GM23338 (cell line): ENCODE results near the gene ERBB3. TPM values are rescaled to one million over a fixed set of nuclear protein-coding genes. Genes with fewer than 3 reads are reported as not detected.

Experiments used
- ATAC-seq: fragments of 200-7000 bp; cut with Tn5 transposase; 3 replicates; pipeline ENCODE4 v1.9.1; 2020
- DNase-seq: peaks from one replicate; pipeline ENCODE4 v3.0.0-alpha.2; 2015; ENCODE audit warnings: low spot score
- H2AFZ ChIP-seq: fragments of 200-600 bp; sonication (generic); 2 replicates; pipeline ENCODE4 v1.8.0; 2016; ENCODE audit warnings: antibody characterized with exemption, mild to moderate bottlenecking, moderate library complexity
- H3F3A ChIP-seq: fragments of 200-600 bp; sonication (generic); replicated peaks from 2 replicates; pipeline ENCODE4 v1.8.0; 2017; ENCODE audit warnings: antibody characterized with exemption, mixed run types, low read depth
- H3K27ac ChIP-seq: fragments of 200-600 bp; sonication (generic); 2 replicates; pipeline ENCODE4 v1.6.1; 2016; ENCODE audit warnings: low read depth
- H3K27me3 ChIP-seq: fragments of 200-600 bp; sonication (generic); 2 replicates; pipeline ENCODE4 v1.8.0; 2016; ENCODE audit warnings: mild to moderate bottlenecking, mixed run types, moderate library complexity; ENCODE audit not compliant: insufficient read depth
- H3K36me3 ChIP-seq: fragments of 200-600 bp; sonication (generic); 2 replicates; pipeline ENCODE4 v1.8.0; 2016; ENCODE audit warnings: mild to moderate bottlenecking; ENCODE audit not compliant: insufficient read depth
- H3K4me1 ChIP-seq: fragments of 200-600 bp; sonication (generic); 2 replicates; pipeline ENCODE4 v1.8.0; 2016; ENCODE audit warnings: mild to moderate bottlenecking, moderate library complexity; ENCODE audit not compliant: insufficient read depth
- H3K4me2 ChIP-seq: fragments of 200-600 bp; sonication (generic); 2 replicates; pipeline ENCODE4 v1.7.1; 2017; ENCODE audit warnings: mixed run types
- H3K4me3 ChIP-seq: fragments of 200-600 bp; sonication (generic); 2 replicates; pipeline ENCODE4 v1.6.1; 2016; ENCODE audit warnings: mixed run types
- H3K79me2 ChIP-seq: fragments of 200-600 bp; sonication (generic); replicated peaks from 2 replicates; pipeline ENCODE4 v1.8.0; 2017; ENCODE audit warnings: mild to moderate bottlenecking; ENCODE audit not compliant: insufficient read depth
- H3K9me2 ChIP-seq: fragments of 200-600 bp; sonication (generic); 2 replicates; pipeline ENCODE4 v1.8.0; 2017; ENCODE audit not compliant: insufficient read depth
- H4K20me1 ChIP-seq: fragments of 200-600 bp; sonication (generic); replicated peaks from 2 replicates; pipeline ENCODE4 v1.8.0; 2017; ENCODE audit warnings: mild to moderate bottlenecking; ENCODE audit not compliant: insufficient read depth
- H3K27ac Mint-ChIP-seq: 2 replicates; pipeline ENCODE4 v1.8.0; 2020; ENCODE audit warnings: inconsistent platforms, mild to moderate bottlenecking, moderate library complexity, mixed read lengths
- H3K27me3 Mint-ChIP-seq: 3 replicates; pipeline ENCODE4 v1.8.0; 2022; ENCODE audit warnings: low read depth, mild to moderate bottlenecking, moderate library complexity, mixed read lengths, inconsistent platforms; ENCODE audit not compliant: insufficient read depth, poor library complexity
- H3K36me3 Mint-ChIP-seq: 3 replicates; pipeline ENCODE4 v1.8.0; 2021; ENCODE audit warnings: low read depth, mild to moderate bottlenecking, inconsistent platforms, moderate library complexity, mixed read lengths
- H3K4me1 Mint-ChIP-seq: 3 replicates; pipeline ENCODE4 v1.8.0; 2020; ENCODE audit warnings: mild to moderate bottlenecking, inconsistent platforms, mixed read lengths
- H3K4me3 Mint-ChIP-seq: 3 replicates; pipeline ENCODE4 v1.8.0; 2021; ENCODE audit warnings: moderate library complexity, mild to moderate bottlenecking, inconsistent platforms, mixed read lengths
- H3K9me3 Mint-ChIP-seq: 3 replicates; pipeline ENCODE4 v1.8.0; 2020; ENCODE audit warnings: moderate library complexity, mild to moderate bottlenecking, inconsistent platforms, mixed read lengths
- EZH2phosphoT487 ChIP-seq: fragments of 200-600 bp; sonication (generic); IDR thresholded peaks from one replicate; pipeline ENCODE4 v1.8.1; 2018; ENCODE audit warnings: antibody characterized with exemption; ENCODE audit not compliant: unreplicated experiment
- JUNB ChIP-seq: IDR thresholded peaks from one replicate; pipeline ENCODE4 v1.6.1; 2016; ENCODE audit warnings: antibody characterized with exemption; ENCODE audit not compliant: unreplicated experiment
- POLR2AphosphoS5 ChIP-seq: IDR thresholded peaks from 2 replicates; pipeline ENCODE4 v1.6.1; 2016; ENCODE audit warnings: antibody characterized with exemption, low read depth
- STAT1 ChIP-seq: IDR thresholded peaks from one replicate; pipeline ENCODE4 v1.6.1; 2016; ENCODE audit warnings: antibody characterized with exemption; ENCODE audit not compliant: unreplicated experiment
- ZNF331 ChIP-seq: fragments of 250-450 bp; sonication (Bioruptor Pico); IDR thresholded peaks from 2 replicates; pipeline ENCODE4 v1.5.0; 2020; ENCODE audit warnings: low read depth, mild to moderate bottlenecking, moderate library complexity
- polyA plus RNA-seq: library from polyadenylated mRNA; unstranded; fragments of >200 nt; fragmentation: Nextera tagmentation; extraction: Ambion mirVana; gene quantifications from 2 replicates; pipeline ENCODE4 v1.2.1, GENCODE V29; 2016
- total RNA-seq: library from RNA; depleted of rRNA; stranded (reverse); fragments of >200 nt; shearing (Covaris generic); gene quantifications from 2 replicates; pipeline ENCODE4 v1.2.3, GENCODE V29; 2014
- TF ChIP-seq, protein P1 (sequence below): IDR thresholded peaks from one replicate; pipeline ENCODE4 v1.6.1; 2018; ENCODE audit warnings: antibody characterized with exemption; ENCODE audit not compliant: unreplicated experiment
- TF ChIP-seq, protein P2 (sequence below), 2 experiments: fragments of 200-600 bp in 1 of 2; sonication (generic) in 1 of 2; conservative IDR thresholded peaks; 2 replicates each; pipeline versions ENCODE4 v1.5.1 to v1.6.1; 2016 to 2017; ENCODE audit warnings: antibody characterized with exemption in 2 of 2, low read depth in 2 of 2, mild to moderate bottlenecking in 2 of 2, moderate library complexity in 1 of 2
- TF ChIP-seq, protein P3 (sequence below): fragments of 250-450 bp; sonication (Bioruptor Pico); IDR thresholded peaks from 2 replicates; pipeline ENCODE4 v1.5.0; 2020; ENCODE audit warnings: mild to moderate bottlenecking, moderate library complexity
- TF ChIP-seq, protein P4 (sequence below): IDR thresholded peaks from 2 replicates; pipeline ENCODE4 v1.6.1; 2016; ENCODE audit warnings: antibody characterized with exemption

Gene ERBB3
- total and polyA plus RNA-seq, 2 experiments from 2014 or later = 21.0 to 54.4 TPM

DNA sequence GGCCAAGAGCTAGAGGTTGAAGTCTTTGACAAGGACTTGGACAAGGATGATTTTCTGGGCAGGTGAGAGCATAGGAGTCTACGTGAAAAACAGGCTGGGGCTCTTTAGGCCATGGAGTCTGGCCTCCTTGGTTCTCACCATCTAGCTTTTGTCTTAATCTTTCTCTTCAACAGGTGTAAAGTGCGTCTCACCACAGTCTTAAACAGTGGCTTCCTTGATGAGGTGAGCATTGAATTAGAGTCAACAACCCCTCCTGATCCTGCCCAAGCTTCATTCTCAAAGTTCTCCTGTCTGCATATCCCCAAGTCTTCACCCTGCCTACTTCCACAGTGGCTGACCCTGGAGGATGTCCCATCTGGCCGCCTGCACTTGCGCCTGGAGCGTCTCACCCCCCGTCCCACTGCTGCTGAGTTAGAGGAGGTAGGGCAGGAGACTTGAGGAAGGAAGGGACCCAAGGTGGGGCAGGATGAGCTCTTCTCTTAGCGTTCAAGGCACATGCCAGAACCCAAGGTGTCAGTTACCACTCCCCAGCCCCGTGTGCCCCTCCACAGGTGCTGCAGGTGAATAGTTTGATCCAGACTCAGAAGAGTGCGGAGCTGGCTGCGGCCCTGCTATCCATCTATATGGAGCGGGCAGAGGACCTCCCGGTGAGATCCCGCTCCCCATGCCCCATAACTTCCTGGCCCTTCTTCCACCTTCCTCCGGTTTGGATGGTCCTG lies 58.0 kb downstream of the ERBB3 start:
- no peaks in the 10 kb centered on the region for H3F3A ChIP-seq
- H3K27ac ChIP-seq = no peak overlapping the region
- no peaks in the 10 kb centered on the region for H3K4me1 Mint-ChIP-seq
- no peaks in the 10 kb centered on the region for H3K9me2 ChIP-seq
- no peaks in the 10 kb centered on the region for H4K20me1 ChIP-seq
- DNase-seq (no peak), ATAC-seq (no peak)
- H3K27ac Mint-ChIP-seq = no peak overlapping the region
- TF ChIP-seq JUNB (no peak), EZH2phosphoT487 (no peak), STAT1 (no peak), POLR2AphosphoS5 (no peak), ZNF331 (no peak)
- TF ChIP-seq, protein P1, sequence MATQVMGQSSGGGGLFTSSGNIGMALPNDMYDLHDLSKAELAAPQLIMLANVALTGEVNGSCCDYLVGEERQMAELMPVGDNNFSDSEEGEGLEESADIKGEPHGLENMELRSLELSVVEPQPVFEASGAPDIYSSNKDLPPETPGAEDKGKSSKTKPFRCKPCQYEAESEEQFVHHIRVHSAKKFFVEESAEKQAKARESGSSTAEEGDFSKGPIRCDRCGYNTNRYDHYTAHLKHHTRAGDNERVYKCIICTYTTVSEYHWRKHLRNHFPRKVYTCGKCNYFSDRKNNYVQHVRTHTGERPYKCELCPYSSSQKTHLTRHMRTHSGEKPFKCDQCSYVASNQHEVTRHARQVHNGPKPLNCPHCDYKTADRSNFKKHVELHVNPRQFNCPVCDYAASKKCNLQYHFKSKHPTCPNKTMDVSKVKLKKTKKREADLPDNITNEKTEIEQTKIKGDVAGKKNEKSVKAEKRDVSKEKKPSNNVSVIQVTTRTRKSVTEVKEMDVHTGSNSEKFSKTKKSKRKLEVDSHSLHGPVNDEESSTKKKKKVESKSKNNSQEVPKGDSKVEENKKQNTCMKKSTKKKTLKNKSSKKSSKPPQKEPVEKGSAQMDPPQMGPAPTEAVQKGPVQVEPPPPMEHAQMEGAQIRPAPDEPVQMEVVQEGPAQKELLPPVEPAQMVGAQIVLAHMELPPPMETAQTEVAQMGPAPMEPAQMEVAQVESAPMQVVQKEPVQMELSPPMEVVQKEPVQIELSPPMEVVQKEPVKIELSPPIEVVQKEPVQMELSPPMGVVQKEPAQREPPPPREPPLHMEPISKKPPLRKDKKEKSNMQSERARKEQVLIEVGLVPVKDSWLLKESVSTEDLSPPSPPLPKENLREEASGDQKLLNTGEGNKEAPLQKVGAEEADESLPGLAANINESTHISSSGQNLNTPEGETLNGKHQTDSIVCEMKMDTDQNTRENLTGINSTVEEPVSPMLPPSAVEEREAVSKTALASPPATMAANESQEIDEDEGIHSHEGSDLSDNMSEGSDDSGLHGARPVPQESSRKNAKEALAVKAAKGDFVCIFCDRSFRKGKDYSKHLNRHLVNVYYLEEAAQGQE = no peak
- TF ChIP-seq, protein P2, sequence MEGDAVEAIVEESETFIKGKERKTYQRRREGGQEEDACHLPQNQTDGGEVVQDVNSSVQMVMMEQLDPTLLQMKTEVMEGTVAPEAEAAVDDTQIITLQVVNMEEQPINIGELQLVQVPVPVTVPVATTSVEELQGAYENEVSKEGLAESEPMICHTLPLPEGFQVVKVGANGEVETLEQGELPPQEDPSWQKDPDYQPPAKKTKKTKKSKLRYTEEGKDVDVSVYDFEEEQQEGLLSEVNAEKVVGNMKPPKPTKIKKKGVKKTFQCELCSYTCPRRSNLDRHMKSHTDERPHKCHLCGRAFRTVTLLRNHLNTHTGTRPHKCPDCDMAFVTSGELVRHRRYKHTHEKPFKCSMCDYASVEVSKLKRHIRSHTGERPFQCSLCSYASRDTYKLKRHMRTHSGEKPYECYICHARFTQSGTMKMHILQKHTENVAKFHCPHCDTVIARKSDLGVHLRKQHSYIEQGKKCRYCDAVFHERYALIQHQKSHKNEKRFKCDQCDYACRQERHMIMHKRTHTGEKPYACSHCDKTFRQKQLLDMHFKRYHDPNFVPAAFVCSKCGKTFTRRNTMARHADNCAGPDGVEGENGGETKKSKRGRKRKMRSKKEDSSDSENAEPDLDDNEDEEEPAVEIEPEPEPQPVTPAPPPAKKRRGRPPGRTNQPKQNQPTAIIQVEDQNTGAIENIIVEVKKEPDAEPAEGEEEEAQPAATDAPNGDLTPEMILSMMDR (conservative IDR thresholded peaks at IDR 0.05; ENCODE audit: low read depth in 2 of 2) = no peak
- TF ChIP-seq, protein P3, sequence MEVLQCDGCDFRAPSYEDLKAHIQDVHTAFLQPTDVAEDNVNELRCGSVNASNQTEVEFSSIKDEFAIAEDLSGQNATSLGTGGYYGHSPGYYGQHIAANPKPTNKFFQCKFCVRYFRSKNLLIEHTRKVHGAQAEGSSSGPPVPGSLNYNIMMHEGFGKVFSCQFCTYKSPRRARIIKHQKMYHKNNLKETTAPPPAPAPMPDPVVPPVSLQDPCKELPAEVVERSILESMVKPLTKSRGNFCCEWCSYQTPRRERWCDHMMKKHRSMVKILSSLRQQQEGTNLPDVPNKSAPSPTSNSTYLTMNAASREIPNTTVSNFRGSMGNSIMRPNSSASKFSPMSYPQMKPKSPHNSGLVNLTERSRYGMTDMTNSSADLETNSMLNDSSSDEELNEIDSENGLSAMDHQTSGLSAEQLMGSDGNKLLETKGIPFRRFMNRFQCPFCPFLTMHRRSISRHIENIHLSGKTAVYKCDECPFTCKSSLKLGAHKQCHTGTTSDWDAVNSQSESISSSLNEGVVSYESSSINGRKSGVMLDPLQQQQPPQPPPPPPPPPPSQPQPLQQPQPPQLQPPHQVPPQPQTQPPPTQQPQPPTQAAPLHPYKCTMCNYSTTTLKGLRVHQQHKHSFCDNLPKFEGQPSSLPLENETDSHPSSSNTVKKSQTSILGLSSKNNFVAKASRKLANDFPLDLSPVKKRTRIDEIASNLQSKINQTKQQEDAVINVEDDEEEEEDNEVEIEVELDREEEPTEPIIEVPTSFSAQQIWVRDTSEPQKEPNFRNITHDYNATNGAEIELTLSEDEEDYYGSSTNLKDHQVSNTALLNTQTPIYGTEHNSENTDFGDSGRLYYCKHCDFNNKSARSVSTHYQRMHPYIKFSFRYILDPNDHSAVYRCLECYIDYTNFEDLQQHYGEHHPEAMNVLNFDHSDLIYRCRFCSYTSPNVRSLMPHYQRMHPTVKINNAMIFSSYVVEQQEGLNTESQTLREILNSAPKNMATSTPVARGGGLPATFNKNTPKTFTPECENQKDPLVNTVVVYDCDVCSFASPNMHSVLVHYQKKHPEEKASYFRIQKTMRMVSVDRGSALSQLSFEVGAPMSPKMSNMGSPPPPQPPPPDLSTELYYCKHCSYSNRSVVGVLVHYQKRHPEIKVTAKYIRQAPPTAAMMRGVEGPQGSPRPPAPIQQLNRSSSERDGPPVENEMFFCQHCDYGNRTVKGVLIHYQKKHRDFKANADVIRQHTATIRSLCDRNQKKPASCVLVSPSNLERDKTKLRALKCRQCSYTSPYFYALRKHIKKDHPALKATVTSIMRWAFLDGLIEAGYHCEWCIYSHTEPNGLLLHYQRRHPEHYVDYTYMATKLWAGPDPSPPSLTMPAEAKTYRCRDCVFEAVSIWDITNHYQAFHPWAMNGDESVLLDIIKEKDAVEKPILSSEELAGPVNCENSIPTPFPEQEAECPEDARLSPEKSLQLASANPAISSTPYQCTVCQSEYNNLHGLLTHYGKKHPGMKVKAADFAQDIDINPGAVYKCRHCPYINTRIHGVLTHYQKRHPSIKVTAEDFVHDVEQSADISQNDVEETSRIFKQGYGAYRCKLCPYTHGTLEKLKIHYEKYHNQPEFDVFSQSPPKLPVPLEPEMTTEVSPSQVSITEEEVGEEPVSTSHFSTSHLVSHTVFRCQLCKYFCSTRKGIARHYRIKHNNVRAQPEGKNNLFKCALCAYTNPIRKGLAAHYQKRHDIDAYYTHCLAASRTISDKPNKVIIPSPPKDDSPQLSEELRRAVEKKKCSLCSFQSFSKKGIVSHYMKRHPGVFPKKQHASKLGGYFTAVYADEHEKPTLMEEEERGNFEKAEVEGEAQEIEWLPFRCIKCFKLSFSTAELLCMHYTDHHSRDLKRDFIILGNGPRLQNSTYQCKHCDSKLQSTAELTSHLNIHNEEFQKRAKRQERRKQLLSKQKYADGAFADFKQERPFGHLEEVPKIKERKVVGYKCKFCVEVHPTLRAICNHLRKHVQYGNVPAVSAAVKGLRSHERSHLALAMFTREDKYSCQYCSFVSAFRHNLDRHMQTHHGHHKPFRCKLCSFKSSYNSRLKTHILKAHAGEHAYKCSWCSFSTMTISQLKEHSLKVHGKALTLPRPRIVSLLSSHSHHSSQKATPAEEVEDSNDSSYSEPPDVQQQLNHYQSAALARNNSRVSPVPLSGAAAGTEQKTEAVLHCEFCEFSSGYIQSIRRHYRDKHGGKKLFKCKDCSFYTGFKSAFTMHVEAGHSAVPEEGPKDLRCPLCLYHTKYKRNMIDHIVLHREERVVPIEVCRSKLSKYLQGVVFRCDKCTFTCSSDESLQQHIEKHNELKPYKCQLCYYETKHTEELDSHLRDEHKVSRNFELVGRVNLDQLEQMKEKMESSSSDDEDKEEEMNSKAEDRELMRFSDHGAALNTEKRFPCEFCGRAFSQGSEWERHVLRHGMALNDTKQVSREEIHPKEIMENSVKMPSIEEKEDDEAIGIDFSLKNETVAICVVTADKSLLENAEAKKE = no peak
- TF ChIP-seq, protein P4, sequence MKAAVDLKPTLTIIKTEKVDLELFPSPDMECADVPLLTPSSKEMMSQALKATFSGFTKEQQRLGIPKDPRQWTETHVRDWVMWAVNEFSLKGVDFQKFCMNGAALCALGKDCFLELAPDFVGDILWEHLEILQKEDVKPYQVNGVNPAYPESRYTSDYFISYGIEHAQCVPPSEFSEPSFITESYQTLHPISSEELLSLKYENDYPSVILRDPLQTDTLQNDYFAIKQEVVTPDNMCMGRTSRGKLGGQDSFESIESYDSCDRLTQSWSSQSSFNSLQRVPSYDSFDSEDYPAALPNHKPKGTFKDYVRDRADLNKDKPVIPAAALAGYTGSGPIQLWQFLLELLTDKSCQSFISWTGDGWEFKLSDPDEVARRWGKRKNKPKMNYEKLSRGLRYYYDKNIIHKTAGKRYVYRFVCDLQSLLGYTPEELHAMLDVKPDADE = no peak
- no peak overlapping the region for H2AFZ ChIP-seq
- peaks cover 68% of the 10 kb centered on the region for H3K36me3 ChIP-seq
- no peaks in the 10 kb centered on the region for H3K27me3 ChIP-seq
- no peaks in the 10 kb centered on the region for H3K4me1 ChIP-seq
- no peaks in the 10 kb centered on the region for H3K9me3 Mint-ChIP-seq
- no peaks in the 10 kb centered on the region for H3K79me2 ChIP-seq
- H3K4me2 ChIP-seq = no peak overlapping the region
- H3K4me3 Mint-ChIP-seq = no peak overlapping the region
- H3K4me3 ChIP-seq = no peak overlapping the region
- peaks cover 91% of the 10 kb centered on the region for H3K36me3 Mint-ChIP-seq
- peaks cover 4% of the 10 kb centered on the region for H3K27me3 Mint-ChIP-seq
